ENCODE measurements around the gene TRIP11. TPM values are rescaled to one million over a fixed set of nuclear protein-coding genes. Genes with fewer than 3 reads are reported as not detected.

The TRIP11 gene
- polyA plus RNA-seq, 4 donors: 30.9 to 42.4 (median 35.5) TPM

DNA sequence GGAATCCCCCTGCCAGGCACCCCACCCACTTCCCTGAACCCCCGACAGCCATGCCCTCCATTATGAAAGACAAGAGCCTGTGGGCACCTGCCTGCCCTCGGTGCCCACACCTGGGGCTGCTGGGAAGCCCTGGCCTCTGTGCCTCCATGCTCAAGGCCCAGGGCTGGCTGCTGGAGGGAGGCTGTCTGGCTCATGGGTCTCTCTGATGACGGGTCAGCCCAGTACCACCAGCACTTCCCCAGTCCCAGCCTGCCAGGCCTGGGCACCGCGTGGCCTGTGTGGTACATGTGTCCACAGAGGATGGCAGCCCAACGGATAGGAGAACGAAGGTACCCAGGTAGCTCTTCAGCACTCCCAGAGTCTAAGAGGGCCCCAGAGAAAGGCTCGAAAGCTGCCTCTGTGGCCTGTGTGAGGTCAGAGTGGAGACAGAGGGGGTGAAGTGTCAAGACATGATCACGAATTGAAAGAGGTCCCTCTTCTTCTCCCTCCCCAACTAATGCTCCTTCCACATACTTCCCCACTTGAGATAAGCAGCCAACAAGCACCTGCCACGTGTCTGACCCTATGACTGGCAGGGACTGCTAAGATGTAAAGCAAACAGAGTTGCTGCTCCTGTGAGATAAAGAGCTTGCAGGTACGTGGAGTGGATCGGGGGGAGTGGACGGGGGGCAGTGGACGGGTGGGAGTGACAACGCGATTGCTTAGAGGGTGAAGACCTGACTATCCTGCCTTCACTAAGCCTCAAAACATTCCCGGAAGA lies 113.5 kb downstream of the TRIP11 start:
- DNase-seq (ENCODE audit: low read depth in 4 of 4, low spot score in 2 of 4): no peak

DNA sequence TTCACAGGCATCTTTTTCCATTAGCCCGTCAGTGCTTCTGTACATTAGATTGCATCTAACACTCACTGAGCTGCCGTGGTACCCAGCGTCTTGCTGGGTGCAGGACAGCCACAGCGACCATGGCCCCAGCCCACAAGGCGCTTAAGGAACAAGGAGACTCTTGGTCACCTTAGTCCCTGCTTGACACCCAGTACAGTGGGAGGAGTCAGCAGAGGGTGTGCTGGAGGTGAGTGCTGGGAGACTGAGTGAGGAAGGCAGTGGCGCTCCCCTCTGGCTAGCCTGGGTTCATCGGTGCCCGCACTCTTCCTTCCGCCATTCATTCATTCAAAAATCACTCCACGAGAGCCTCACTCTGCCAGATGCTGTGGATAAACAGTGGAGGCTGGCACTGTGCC lies 114.1 kb downstream of the TRIP11 start:
- DNase-seq (ENCODE audit: low read depth in 4 of 4, low spot score in 2 of 4): no peak

DNA sequence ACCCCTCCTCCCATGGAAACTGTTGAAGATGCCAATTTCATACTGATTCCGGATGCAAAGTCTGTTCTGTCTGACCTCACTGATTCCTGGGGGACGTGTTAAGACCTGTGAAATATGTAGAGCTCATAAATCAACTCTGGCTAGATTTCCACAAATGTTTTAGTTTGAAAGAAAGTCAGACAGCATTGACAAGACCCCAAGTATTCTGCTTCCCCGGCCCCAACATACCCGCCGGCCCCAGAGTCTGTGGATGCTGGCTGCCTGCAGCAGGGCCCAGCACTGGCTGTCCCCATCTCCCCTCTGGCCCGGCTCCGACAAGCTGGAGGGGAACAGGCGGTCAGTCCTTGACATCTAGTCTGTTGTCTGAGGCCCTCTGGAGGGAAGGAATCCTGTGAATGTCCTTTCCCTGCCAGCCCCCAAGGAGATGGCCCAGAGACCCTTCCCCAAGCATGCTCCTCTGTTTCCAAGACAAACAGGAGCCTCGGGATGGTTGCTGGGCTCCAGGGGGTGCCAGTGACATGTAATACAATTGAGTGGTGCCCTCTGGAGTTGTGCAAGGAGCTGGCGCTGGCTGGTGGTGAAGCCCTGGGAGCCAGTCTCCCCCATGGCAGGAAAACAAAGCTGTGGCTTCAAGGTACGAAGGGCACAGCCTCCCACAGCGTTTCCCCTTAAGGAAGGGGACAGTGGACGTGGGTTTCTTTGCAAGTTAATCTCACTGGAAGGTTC lies 114.7 kb downstream of the TRIP11 start:
- no peak for DNase-seq (ENCODE audit: low read depth in 4 of 4, low spot score in 2 of 4)

DNA sequence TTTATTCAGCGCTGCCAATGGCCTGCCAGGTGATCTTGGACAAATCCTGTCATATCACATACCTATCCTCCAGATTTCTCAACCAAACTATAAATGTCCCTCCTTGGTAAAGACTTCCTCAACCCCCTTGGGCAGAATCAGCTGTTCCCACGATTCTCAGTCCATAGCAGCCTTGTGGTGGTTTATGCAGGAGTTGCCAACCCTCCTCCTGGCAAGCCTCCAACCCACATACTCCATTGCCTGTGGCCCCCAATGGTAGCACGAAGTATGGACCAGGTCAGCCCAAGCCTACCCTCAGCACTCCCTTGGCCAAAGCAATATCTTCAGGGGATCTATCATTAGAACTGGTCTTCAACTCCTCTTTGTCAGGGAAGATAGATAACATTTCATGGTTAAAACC lies 119.3 kb downstream of the TRIP11 start:
- DNase-seq (ENCODE audit: low read depth in 4 of 4, low spot score in 2 of 4): no peak

DNA sequence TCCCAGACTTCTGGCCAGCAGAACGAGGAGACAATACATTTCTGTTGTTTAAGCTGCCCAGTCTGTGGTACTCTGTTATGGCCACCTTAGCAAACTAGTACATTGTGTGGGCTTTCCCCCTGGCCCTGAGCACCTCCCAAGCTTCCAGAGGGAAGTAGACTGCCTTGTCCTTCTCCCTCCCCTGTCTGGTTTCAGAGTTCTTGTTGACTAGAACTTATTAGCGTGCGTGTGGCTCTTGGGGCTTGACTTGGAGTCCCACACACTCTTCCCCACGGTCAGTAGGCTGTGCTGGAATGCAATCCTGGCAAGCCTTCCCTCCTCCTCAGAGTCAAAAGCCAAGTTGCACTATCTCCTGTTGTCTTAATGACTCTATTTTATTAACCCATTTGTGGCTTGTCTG lies 120.0 kb downstream of the TRIP11 start:
- no peak for DNase-seq (ENCODE audit: low read depth in 4 of 4, low spot score in 2 of 4)

DNA sequence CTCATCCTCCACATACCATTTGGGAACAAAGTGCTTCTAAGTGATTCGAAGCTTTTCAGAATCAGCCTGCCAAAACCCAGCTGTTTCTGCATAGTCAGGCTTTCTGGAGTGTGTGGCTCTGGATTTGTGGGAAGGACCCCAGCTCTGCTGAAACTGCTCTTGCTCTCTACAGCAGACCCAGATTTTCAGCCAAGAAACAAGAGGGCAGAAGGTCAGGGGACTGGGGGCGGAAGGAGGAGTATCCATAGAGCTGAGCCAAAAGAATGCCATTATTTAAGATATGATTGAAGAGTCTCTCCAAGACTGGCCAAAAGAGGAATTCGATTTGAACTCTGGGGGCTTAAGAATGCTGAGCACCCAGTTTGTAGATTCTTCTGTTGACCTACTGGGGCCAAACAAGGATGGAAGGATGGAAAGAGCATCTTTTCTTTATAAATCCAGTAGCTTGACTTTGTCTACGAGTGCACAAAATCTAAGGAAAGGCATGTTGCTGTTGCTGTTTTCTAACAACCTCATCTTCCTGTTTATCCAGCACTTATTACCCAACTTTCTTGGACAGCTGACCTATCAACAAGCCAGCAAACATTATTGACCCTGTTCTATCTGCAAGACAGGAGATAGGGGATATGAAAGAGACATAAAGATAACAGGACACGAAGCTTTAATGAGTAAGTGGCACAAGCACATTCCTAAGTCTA lies 121.5 kb downstream of the TRIP11 start:
- peak in 2 of 4 donors; percentile 22 to 29 for DNase-seq (ENCODE audit: low read depth in 4 of 4, low spot score in 2 of 4)

Other genes with a start within 250 kb of the TRIP11 start
- 10 to 100 TPM in 3 of 4 donors, 1 to 10 TPM in 1; 8.1 to 19.8 (median 12.8) TPM for gene TC2N, start 172.5 kb downstream of the TRIP11 start, polyA plus RNA-seq (ENCODE audit: insufficient read length in 4 of 4)
- gene FBLN5, start 92.4 kb downstream of the TRIP11 start, polyA plus RNA-seq (ENCODE audit: insufficient read length in 4 of 4): 100 to 1,000 TPM; 143 to 181 (median 156) TPM
- gene ATXN3, start 66.5 kb upstream of the TRIP11 start, polyA plus RNA-seq (ENCODE audit: insufficient read length in 4 of 4): 10 to 100 TPM; 20.0 to 40.8 (median 31.3) TPM
- 100 to 1,000 TPM; 157 to 204 (median 183) TPM for gene NDUFB1, start 81.6 kb upstream of the TRIP11 start, polyA plus RNA-seq (ENCODE audit: insufficient read length in 4 of 4)
- 10 to 100 TPM; 56.7 to 66.6 (median 62.1) TPM for gene CPSF2, start 81.9 kb upstream of the TRIP11 start, polyA plus RNA-seq (ENCODE audit: insufficient read length in 4 of 4)